Esophagus mucosa (tissue), 1 donor: ENCODE data around the gene SP3. TPM values are rescaled to one million over a fixed set of nuclear protein-coding genes. Genes with fewer than 3 reads are reported as not detected.

Source experiments
- ATAC-seq: fragments of 200-7000 bp; cut with Tn5 transposase; one replicate; pipeline ENCODE4 v1.9.1; 2020
- total RNA-seq: library from RNA; stranded (reverse); gene quantifications from one replicate; pipeline ENCODE4 v1.2.4, GENCODE V29; 2023
- donor health status: DM: yes; HTN: yes; CAD: no.

SP3 gene
- total RNA-seq, 1 donor from 2014 or later: 51.1 TPM

- no peak for ATAC-seq
Observed at GRCh38 chr2:173996766-173997165, 31.6 kb upstream of the SP3 start.

GRCh38 chr2:173993459-173993858 lies 28.3 kb upstream of the SP3 start:
- ATAC-seq: no peak

GRCh38 chr2:173991856-173992588 lies 26.8 kb upstream of the SP3 start:
- ATAC-seq: peak; percentile 72

- ATAC-seq: peak; percentile 61
Observed at GRCh38 chr2:173990970-173991819, 26.0 kb upstream of the SP3 start.

GRCh38 chr2:173990245-173990644 lies 25.1 kb upstream of the SP3 start:
- ATAC-seq: no peak

- ATAC-seq: no peak
Observed at GRCh38 chr2:173989884-173990215, 24.7 kb upstream of the SP3 start.

DNA sequence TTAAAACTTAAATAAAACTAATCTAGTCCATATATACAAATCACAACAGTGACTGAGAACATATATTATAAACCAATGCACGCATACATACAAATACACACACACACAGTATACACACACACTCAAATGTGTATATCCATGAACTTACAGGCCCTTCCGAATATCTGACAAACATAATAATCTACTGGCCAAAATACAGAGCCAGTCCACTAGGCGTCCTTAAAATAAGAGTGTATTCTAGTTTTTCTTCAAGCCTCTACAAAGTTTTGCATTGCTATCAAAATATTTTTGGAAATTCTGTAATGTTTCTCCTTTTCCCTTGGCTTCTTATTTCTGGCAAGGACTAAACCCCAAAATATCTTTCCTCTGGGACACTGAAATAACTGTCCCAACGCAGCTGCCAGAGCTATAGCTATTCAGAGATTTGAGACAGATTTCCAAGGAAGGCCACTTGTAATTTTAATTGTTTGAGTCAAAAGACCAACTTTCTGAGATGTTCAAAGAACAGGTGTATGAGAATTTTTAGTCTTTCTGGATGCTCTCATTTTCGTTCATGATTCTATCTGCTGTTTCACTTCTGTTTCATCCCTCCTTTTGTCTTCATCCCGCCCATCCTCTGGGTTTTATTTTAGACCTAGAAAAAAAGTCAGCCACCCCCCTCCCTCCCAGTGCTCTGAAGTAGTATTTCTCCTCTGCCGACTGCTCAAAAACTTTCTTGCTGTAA lies 24.1 kb upstream of the SP3 start:
- no peak for ATAC-seq

GRCh38 chr2:173986805-173987204 lies 21.6 kb upstream of the SP3 start:
- no peak for ATAC-seq

GRCh38 chr2:173985605-173985992 lies 20.4 kb upstream of the SP3 start:
- no peak for ATAC-seq

- ATAC-seq: peak; percentile 77
Observed at GRCh38 chr2:173984866-173985604, 19.9 kb upstream of the SP3 start.

GRCh38 chr2:173983391-173983871 lies 18.3 kb upstream of the SP3 start:
- no peak for ATAC-seq

DNA sequence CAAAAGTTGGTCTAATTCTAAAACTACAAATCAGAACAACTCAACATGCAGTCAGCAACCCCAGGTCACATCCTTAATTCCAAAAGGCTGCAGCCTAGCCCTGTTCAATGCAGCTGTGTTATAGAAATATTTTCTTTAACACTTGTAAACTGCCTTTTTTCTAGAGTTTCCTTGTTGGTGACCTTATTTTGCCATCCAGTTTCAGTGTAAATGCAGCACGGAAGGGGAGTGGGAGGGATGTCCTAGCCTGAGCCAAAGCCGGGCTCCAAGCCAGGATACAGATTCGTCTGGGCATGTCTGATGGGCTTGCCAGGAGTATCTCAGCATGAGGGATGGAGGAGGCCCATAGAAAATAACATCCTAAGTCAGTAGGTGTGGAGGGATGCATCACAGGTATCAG lies 17.7 kb upstream of the SP3 start:
- peak; percentile 85 for ATAC-seq

DNA sequence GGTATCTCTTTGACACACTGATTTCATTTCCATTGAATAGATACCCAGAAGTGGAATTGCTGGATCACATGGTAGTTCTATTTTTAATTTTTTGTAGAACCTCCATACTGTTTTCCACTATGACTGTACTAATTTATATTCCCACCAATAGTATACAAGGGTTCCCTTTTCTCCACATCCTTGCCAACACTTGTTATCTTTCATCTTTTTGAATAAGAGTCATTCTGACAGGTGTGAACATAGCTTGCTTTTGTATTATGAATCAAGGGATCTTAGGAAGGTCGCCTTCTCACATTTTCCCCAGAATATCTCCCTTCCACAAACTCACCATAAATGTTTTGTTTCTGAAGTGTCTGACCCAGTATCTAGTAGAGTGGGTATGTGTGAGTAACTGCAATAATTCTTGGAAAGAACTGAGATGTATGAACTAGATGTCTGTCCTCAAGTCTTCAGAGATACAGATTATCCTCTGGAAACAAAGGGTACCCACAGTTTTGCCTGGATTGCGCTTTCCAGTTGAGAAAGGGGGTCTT lies 17.1 kb upstream of the SP3 start:
- ATAC-seq: no peak

DNA sequence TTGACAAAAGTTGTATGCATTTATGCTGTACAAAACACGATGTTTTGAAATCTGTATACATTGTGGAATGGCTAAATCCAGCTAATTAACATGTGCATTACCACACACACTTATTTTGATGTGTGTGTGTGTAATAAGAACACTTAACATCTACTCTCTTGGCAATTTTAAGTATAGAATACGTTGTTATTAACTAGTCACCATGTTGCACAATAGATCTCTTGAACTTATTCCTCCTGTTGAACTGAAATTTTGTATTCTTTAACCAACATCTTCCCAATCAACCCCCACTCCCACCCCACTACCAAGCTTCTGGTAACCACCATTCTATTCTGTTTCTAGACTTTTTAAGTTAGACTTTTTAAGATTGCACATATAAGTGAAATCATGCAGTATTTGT lies 16.3 kb upstream of the SP3 start:
- ATAC-seq: no peak

GRCh38 chr2:173979751-173980351 lies 14.7 kb upstream of the SP3 start:
- no peak for ATAC-seq

DNA sequence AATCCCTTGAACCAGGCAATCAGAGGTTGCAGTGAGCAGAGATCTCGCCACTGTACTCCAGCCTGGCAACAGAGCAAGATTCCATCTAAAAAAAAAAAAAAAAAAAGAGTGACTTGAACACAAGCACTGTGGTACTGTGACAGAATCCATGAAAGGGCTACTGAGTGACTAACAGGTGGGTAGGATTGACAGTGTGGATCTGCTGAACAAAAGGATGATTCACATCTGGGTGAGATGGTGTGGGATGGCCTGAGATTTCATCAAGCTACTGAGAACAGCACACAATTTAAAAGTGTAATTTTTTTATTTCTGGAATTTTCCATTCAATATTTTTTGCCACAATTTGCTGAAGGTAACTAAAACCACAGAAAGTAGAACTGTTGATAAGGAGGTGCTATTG lies 13.3 kb upstream of the SP3 start:
- ATAC-seq: peak; percentile 70

- no peak for ATAC-seq
Observed at GRCh38 chr2:173972636-173973035, 7.5 kb upstream of the SP3 start.

DNA sequence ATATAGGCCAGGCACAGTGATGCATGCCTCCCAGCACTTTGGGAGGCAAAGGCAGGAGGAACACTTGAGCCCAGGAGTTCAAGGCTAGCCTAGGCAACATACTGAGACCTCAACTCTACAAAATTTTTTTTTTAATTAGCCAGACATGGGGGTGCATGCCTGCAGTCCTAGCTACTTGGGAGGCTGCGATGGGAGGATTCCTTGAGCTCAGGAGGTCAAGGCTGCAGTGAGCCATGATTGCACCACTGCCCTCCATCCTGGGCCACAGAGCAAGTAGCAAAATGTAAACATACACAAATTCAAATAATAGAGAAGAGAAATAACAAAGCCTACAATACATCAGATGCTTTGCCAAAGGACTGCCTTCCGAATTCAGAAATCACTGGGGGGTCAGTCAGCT lies 7.0 kb upstream of the SP3 start:
- no peak for ATAC-seq

DNA sequence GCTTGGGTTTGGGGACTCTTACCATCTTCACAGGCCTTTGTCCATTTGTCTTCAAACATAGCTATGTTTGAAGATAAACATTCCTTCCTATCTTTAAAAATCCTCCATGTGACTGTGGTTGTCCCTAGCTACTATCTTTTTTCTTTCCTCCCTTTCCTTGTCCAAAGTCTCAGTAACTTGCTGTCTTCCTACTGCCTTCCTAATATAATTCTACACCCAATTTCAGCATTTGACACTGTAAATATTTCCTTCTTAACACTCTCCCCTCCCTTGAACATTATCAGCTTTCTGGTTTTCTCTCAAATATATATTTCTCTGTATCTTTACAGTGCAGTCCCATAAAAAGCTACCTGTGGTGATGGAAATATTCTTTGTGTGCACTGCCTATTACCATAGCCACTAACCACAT lies 5.3 kb upstream of the SP3 start:
- ATAC-seq: no peak

GRCh38 chr2:173969886-173970285 lies 4.7 kb upstream of the SP3 start:
- ATAC-seq: no peak

DNA sequence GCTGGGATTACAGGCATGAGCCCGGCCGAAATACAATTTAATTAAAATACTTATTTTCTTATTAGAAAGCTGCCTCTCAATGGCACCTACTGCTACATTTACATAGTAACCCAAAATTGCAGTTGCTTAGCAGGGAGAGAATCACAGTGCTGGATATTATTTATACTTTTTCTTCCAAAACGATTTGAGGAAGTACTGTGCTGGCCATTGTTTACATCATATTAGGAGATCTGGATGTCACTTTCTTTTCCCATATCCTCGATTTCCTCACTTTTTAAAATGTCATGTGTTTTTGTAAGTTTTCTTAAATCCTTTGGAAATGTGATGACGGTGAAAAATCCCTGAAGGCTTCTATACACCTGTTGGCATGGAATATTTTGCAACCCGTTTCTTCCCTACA lies 3.4 kb upstream of the SP3 start:
- no peak for ATAC-seq
